HG02970 (cell line): Measurements from ENCODE around the gene KRT1.
"Not testable (repeated sequence)": the region's sequence is repeated elsewhere in the genome, so short reads cannot be mapped to it uniquely, and the experiment has no call there.

Source experiments
- ATAC-seq: cut with Tn5 transposase; IDR thresholded peaks from one replicate; pipeline ENCODE4 v1.9.1; 2021; ENCODE audit warnings: mild to moderate bottlenecking, moderate library complexity, moderate number of reproducible peaks; ENCODE audit not compliant: unreplicated experiment, low FRiP score

The KRT1 gene

DNA sequence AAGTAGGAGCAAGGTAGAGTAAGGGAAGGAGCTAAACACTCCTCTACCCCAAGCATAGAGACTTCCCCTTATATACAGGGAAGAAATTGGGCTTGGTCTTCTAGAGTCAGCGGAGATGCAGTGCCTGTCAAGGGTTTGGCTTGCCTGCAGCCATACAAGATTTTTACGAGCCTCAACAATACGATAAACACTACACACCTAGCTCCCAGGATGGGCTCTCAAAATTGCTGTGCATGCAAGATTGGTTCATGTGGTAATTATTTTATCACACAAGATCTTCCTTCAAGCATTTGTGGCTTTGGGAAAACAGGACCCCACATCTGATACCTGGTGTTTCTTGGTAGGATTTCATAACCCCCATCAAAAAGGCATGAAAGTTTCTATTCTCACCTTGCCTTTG lies at the start of gene KRT1:
KRT1 (minus strand) TSS at position 45 of the 400 bp plus-strand sequence. CDS start 59 bp downstream, outside the sequence.
- no peak for ATAC-seq

DNA sequence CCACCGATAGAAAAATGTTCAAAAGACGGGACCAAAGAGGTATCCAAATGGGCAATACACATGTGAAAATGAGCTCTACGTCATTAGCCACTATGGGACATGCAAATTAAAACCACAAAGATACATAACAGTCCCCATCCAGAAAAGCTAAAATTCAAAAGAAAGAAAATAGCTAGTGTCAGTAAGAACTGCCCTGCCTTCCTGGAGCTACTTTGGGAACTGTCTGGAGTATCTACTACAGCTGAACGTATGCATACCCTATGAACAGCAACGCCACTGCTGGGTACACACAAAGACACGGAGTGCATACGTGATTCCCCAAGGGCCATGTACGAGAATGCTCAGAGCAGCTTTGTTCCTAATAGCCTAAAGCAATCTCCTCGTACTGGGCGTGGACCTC lies 48.9 kb upstream of the KRT1 start:
- no peak for ATAC-seq

DNA sequence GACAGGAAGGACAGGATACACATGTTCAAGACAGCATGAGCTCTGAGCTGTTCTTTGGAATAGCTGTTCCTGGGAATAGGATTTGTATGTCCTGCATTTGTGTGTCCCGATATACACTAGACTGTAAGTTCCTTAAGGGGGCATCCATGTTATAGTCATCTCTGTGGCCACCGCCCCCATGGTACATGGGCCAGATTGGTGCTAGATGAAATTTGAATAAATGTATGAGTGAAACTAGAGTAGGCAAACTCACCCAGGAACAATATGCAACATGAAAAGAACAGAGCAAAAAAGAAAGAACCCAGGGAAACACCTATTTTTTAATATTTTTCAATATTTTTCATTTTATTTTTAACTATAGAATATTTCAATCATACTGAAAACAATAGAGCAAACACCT lies 48.2 kb upstream of the KRT1 start:
- no peak for ATAC-seq

DNA sequence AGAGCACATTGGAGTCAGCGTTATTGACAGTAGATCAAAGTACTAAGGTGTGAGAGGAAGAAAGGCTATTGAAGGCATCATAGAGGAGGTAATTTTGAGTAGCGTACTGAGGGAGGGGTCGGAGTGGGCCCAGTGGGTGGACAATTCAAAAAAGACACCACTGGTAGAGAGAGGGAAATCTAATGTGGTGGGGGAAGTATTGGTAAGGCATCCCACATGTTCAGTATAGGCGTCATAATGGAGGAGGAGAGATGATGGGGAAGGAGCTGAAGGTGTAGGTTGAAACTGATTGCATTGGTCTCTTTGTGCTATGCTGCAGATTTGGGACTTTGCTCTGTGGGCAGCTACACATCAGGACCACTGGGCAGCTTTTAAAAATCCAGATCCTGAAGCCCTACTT lies 46.8 kb upstream of the KRT1 start:
- ATAC-seq = no peak

DNA sequence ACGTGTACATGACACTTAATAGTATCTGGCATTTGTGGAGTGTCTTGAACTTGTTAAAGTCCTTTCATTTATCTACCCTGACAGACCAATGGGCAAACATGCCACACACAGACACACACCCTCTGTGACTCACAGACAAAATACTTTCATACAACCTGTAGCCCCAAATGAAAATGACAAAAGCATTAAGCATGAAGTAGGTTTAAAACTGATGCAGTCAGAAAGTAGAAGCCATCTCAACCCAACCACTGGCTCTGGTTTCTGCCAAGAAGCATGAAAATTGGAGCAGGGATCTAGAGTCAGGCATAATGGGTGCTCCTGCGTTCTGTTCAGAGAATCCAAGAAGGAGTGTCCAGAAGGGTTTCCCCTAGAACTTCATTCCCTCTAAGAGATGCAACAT lies 46.2 kb upstream of the KRT1 start:
- no peak for ATAC-seq

DNA sequence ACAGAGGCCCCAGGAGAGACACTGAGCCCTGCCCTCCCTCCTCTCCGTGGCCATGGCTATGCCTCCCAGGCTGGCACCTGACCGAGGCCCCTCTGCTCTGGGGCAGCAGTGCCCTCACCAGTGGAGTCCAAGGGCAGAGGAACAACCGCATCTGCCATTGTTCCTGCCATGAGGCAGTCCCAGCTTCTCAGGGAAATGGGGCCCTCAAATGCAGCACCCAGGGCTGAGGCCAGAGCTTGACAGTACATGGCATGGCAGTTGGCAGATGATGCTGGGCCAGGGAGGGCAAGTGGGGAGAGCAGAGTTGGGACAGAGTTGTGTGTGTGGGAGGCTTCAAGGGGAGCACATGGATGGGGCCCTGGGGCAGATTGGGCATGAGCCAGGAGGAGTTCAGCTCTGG lies 44.2 kb upstream of the KRT1 start:
- ATAC-seq = no peak

DNA sequence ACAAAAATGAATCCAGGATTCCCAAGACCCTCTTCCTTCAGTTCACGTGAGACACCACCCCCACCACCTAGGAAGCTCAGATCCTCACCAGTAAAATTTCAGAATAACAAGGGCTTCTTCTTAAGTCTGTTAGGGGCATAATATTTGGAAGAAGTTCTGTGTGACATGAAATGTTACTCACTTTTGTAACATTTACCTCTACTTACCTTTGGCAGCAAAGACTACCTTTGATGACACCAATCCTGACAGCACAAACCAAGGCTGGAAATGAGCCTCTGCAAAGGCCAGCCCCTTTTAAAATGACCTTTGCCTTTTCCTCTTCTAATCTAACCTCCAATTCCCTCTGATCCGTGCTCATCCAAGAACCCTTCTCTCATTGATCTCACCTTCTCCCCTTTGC lies 42.5 kb upstream of the KRT1 start:
- no peak for ATAC-seq

DNA sequence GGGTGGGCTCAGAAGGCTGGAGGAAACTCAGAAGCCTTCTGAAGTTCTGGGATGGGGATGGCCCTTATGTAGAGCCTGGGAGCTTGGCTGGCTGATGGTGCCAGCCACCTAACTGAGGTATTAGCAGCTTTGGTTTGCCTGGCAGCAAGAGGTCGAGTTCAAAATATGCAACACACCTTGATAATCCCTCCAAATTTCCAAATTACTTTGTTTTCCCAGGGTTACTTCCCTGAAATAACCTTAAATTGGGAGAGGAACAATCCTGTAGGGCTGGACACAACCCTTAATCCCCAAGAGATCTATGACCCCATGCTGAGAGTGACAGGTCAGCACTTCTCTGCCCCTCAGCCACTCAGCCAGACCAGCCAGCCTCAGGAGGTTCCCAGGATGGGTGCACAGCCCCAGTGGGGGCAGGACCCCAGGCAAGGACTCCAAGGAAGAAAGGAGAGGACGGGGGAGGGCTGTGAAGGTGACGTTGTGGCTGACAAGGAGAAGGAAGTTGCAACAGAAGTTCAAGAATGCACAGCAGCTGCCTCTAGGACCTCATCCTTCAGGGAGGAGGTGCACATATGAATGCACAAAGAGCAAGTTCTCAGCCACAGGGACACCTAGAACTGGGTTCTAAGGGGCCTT lies 41.7 kb upstream of the KRT1 start:
- ATAC-seq = no peak

DNA sequence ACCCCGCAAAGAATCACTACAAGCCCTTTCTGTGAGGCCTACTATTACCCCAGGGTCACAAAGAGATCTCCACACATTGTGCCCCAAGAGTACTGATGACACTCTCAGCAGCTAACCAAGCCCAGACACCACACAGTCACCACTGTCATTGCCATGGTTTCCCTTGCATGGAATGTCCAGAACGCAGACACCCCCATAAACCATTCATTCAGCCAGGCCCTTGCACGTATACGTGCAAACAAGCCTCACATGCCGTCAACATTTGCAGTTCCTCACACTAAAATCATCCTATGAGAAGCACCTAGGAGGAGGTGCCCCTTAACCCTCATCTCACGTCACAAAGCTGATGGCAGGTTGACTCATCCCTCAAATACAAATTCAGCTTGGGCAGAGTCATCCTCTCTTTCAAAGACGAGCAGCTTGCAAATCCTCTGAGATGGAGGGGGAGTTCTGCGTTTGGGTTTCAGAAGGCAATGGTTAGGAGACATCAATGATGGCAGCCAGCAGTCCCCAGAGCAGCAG lies 40.2 kb upstream of the KRT1 start:
- no peak for ATAC-seq

DNA sequence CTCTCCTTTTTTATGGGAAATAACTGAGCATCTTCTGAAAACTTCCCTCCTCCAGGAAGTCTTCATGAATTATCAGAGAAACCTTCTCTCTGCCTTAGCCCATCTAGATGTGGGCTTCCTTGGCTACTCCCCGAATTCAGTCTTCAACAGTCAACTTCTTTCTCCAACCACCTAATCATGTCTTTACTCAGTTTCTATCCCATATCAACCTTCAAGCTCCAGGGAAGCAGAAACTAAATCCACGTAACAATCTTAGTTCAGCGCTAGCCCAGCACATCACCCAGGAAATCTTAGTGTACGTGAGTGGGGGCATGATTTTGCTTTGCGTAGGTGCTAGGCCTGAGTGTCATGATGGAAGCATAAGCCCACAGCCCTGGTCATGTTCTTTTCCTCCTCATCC lies 35.9 kb upstream of the KRT1 start:
- no peak for ATAC-seq

DNA sequence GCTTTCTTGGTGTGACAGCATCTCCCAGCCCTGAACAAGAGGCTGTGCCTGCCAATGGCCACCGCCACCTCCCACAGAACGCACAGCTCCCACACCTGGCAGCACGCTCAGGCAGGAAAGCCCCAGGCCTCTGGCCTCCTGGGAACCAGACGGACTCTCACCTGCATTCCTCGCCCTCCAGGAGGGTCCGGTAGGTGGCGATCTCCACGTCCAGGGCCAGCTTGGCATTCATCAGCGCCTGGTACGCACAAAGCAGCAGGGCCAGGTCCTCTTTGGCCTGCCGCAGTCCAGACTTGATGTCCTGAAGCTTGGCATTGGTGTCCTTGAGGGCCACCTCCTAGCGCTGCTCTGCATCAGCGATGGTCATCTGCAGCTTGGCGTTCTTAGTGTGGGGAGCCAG lies 35.2 kb upstream of the KRT1 start:
- ATAC-seq = no peak

DNA sequence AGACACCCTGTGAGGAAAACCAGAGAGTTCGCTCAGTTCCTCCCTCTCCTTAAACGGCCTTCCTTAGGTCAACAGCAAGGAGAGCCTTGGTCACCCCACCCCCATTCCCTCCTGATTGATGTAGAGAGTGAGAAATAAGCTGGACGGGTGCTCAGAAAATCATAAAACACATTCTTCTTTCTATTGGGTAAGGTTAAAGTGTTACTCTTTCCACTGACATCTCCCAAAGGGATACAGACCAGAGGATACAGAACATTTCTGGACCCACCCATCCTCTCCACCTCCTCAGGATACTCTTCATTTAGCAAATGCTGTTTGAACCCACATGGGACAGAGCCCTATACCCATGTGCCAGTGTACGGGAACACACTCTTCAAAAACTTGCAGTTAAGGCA lies 34.7 kb upstream of the KRT1 start:
- no peak for ATAC-seq

DNA sequence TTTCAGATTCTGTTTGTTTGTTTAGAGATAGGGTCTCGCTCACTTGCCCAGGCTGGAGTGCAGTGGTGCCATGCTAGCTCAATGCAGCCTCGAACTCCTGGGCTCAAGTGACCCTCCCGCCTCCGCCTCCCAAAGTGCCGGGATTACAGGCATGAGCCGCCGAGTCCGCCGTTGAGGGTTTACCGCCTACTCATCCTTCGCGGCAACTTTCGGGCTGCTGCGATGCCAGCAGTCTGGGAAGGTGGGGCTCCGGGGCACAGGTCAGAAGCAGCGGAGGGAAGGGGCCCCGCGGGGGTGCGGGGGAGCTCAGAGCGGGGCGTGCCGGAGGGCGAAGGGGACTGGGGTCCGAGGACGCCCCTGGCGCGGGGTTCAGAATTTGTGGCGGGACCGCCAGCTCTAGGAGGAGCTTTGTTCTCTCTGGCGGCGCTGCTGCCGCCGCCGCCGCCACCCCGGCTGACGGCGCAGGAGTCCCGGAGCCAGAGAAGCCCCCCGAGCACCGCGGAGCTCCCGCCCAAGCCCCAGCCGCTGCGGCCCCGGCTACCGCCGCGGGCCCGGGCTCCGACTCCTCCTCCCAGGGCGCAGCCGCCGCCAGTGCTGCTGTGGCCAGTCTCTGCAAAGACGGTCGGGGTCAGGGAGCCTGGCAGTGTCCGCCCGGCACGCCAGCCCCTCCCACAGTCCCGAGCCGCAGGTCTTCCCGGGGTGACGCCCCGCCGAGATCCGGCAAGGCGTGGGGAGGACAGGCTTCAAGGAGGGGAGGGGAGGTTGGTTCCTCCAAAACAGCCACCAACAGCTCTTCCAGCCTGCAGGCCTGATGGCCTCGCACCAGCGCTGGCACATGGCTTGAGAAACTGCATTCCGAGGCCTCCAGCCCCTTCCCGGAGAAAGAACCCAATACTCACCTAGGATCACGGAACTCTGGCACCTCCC lies 34.0 kb upstream of the KRT1 start:
- no peak for ATAC-seq

DNA sequence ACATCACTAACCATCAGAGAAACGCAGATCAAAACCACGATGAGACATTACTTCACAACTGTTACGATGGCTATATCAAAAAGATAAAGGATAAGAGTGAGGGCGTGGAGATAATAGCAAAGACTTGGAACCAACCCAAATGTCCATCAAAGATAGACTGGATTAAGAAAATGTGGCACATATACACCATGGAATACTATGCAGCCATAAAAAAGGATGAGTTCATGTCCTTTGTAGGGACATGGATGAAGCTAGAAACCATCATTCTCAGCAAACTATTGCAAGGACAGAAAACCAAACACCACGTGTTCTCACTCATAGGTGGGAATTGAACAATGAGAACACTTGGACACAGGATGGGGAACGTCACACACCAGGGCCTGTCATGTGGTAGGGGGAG lies 31.9 kb upstream of the KRT1 start:
- ATAC-seq = not testable (repeated sequence)

DNA sequence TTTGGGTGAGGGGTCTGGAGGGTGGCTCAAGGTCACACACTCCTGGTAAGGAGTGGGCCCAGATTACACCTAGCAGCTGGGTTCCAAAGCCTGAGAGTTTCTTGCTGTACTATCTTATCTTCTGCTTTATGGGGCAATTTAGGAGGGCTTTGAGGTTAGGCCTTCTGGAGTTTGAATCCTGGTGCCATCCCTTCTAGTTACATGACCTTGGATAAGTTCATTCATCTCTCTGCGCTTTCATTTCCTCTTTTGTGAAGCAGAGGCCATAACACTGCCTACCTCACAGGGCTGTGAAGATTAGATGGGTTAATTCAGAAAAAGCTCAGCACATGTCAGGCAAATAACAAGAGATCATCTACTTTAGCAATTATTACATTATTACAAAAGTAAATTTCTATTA lies 30.5 kb upstream of the KRT1 start:
- no peak for ATAC-seq

DNA sequence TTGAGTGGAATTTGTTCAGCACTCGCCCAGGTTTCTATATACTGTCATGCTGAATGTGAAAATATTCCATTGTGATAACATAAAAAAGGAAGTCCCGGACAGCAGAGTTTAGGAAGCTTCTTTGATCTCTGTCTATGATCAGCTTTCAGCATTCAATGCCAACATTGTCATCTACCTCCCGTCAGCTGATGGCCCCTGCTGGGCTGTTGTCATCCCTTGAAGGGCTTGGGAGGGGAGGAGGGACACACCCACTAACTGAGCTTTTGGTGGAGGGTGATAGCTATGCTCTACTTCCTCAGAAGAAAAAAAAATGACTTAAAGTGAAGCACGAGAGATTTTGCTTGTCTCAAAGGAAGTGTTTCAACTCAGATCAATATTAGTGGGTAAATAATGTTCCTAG lies 27.8 kb upstream of the KRT1 start:
- no peak for ATAC-seq

DNA sequence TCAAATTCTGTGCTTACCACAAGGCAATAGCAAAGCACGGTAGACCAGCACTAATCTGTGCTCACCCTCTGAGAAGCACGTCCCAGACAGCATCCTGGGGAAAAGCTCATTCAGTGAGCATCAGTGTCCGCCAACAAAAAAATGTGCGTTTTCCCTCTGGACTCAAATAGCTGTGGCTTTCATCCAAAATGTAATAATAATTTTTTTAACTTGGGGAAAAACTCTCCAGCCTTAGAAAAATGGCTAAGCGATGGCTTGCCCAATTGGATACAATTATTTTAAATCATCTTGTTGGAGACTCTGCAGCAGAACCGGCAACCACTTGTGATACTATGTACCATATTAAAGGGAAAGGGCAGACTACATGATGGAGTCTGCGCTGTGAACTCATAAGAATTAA lies 24.3 kb upstream of the KRT1 start:
- ATAC-seq = no peak

DNA sequence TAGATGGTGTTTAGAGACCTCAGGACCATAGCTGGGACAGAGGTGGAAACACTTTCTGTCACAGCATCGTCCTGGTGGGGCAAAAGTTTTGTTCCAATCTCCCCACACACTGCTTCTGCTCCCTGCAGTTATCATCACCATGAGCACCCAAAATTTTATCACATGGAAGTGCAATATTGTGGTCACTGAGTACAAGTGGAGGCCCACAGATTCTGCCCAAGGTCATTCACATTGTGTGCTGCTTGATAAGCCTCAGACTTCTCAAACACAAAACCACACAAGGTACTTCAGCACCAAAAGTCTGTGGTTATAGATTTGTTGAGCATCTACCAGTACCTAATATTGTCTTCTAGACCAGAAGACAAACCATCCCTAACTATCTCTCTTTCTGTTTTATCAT lies 23.7 kb upstream of the KRT1 start:
- no peak for ATAC-seq

DNA sequence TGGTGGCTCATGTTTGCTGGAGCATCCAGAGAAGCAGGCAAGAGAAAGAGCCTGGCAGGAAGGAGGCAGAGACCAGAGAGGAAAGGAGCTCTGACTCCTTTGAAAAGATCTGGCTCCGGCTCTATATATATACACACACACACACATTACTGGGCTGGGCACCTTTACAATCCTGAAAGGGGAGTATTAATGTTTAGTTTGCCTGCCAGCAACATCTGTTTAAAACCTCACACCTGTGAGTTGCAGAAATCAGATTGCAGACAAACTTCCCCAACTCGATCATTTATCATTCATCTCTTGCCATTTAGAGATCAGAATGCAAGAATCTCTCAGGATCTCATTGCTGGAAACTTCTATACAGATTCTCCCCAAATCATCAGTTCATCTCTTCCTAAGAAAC lies 23.2 kb upstream of the KRT1 start, which contains the start of gene KRT77:
KRT77 (minus strand) TSS at position 101 of the 400 bp plus-strand sequence; CDS start at position 11, 90 bp downstream.
- ATAC-seq = no peak

DNA sequence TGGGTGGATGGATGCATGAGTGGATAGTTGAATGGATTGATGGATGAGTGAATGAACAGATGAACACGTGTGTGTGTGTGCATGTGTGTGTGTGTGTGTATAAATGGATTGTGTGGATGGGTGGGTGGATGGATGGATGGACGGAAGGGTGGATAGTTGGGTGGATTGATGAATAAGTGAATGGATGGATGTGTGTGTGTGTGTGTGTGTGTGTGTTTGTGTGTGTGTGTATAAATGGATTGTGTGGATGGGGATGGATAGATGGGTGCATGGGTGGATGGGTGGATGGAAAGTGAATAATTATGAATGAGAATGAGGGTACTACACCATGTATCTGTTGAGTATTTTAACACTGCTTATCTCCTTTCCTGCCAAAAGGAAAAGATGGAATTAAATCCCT lies 22.1 kb upstream of the KRT1 start:
- no peak for ATAC-seq

DNA sequence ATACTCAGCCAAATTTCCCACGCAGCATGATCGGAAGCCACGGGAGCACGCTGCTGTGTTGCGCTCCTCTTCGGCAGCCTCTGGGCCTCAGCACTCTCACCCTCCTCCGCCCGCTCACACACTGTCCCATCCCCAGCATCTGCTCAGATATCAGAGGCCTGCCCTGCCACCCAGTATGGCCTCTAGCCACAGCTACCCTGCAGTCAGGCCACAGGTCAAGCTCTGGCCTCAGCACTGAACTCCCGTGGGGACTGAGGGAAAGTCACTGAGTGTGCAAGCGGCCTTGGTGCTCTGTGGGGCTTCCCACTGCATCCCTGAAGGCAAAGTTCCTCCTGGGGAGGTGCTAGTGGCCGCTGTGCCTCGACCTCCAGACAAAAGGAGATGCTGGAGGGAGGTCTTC lies 21.1 kb upstream of the KRT1 start:
- no peak for ATAC-seq

DNA sequence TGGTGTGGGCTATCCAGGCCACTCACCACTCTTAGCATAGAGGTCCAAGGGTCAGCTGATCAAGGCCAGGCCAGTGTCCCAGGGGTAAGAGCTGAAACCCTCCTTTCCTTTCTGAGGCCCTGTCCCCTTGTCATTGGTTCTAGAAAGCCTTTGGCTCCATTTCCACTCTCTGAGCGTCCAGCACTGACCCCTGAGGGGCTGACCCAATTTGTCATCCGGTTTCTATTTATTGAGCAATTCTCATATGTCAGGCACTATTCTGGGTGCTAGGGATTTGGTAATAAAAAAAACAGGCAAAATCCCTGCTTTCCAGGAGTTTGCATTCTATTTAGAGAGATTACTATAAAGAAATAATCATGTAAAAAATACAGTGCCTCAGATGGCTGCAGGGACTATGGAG lies 19.8 kb upstream of the KRT1 start:
- ATAC-seq = no peak
